ENCODE measurements around the gene UBAP2. TPM values are rescaled to one million over a fixed set of nuclear protein-coding genes. Genes with fewer than 3 reads are reported as not detected.
"Not testable (repeated sequence)": the region's sequence is repeated elsewhere in the genome, so short reads cannot be mapped to it uniquely, and the experiment has no call there.

Gene UBAP2
- total RNA-seq, 1 donor from 2014 or later: 11.9 TPM

DNA sequence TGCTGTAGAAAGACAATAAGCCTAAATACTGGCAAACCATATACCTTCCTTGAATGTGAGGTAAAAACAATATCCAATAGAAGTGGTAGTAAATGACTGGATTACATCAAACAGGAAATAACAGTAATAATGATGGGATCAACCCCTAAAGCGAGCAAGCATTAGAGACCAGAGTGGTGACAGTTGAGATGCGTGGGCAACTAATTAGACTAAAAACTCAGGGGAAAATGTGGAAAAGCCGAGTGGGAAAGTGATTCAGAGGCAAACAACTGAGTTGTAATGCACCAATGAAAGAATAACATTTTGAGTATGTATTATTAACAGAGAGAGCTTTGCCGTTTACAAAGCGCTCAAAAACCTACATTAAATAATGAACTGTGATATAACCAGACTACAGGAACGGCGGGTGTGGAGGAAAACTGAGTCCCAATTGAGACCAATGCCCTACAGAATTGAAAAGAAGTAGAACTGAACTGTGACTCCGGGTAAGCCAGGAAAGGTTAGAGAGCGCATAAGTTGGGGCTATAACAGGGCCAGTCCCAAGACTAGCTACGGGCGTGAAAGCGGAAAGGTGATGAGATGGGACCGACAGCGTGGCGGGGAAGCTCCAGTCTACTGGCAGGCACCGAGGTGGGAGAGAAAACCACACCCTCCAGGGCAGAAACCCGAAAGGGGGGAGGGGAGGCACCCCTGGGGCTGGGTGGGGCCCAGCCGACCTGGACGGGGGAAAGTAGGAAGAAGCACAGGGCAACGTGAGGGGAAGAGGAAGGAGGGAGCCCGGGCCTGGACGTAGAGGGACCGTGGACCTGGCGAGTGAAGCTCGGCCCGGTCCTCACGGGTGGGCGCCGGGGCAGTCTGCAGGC lies 592 bp downstream of the UBAP2 start:
- DNase-seq (ENCODE audit: low read depth in 2 of 2): peak in 1 of 2 donors; percentile 68

DNA sequence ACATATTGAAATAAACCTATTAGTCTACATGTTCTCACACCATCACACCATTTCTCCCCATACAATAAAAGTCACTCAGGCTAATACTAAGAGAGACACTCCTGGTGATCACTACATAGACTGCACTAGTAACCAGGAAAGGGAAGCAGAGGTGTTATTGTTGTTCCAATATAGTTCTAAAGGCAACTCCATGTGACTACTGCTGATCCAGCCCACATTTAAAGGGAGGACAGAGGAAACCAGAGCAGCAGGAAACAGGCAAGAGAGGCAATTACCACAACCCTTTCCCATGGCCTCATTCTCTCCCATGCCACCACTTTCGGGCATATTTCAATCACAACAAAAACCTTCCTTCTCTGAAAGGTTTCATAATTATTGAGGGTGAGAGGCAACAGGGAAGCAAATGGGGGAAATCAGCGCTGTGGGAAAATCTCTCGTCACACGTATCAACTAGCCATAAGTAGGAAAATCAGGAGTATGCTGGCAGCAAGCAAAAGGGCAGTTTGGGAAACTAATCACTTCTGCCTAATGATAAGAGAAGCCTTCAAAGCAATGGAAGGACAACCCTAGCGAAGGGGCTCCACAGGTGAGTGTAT lies 1.8 kb downstream of the UBAP2 start:
- peak; percentile 90 to 92 for DNase-seq (ENCODE audit: low read depth in 2 of 2)

DNA sequence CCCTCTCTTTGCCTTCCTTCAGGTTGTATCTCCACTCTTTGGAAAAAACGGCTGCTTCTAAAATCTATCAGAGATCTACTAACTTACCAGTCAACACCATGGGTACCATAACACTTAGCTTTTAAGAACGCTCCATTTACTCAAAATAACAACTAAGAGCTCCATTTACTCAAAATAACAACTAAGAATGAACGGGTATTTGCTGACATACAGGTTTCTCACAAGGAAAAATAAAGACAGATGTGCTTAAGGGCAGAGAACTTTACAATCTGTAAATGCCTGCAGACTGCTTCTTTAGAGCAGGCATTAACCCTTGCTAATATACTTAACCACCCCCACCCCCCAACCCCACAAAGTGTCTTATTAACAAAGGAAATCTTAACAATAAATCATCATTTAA lies 2.8 kb downstream of the UBAP2 start:
- DNase-seq (ENCODE audit: low read depth in 2 of 2): no peak

DNA sequence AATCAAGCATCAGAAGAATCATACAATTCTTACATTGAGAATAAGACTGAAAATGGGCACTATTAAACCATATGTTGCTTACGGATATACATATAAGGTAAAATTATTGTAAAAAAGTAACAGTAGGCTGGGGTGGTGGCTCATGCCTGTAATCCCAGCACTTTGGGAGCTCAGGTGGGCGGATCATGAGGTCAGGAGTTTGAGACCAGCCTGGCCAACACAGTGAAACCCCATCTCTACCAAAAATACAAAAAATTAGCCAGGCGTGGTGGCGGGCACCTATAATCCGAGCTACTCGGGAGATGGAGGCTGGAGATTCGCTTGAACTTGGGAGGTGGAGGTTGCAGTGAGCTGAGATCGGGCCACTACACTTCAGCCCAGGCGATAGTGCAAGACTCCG lies 6.6 kb downstream of the UBAP2 start:
- DNase-seq (ENCODE audit: low read depth in 2 of 2): not testable (repeated sequence)

DNA sequence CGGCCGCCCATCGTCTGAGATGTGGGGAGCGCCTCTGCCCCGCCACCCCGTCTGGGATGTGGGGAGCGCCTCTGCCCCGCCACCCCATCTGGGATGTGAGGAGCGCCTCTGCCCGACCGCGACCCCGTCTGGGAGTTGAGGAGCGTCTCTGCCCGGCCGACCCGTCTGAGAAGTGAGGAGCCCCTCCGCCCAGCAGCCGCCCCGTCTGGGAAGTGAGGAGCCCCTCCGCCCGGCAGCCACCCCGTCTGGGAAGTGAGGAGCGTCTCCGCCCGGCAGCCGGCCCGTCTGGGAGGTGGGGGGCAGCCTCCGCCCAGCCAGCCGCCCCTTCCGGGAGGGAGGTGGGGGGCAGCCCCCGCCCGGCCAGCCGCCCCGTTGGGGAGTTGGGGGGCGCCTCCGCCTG lies 9.8 kb downstream of the UBAP2 start:
- DNase-seq (ENCODE audit: low read depth in 2 of 2): not testable (repeated sequence)

DNA sequence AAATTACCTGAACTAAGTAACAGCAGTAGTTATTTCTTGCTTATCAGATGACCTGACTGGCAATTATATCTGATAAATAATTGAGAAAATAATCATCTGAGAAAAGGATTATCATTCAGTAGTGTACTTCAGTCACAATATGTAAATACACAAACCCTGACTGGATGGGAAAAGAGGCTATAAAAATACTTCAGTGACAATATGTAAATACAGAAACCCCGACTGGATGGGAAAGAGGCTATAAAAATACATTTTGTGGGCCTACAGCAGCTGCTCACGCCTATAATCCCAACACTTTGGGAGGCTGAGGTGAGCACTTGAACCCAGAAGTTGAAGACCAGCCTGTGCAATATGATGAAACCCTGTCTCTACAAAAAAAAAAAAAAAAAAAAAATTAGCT lies 11.1 kb downstream of the UBAP2 start:
- DNase-seq (ENCODE audit: low read depth in 2 of 2): no peak

DNA sequence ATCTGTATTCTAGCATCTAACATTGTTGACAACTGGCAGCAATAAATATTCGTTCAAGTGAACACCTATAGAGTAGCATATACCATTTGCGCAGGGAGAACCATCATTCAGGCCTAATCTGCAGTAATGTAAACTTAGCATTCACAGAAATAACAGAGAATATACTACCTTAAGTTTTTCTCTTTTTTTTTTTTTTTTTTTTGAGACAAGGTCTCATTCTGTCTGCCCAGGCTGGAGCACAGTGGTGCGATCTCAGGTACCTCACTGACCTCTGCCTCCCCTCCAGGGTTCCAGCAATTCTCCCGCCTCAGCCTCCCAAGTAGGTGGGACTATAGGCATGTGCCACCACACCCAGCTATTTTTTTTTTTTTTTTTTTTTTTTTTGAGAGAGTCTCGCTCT lies 12.1 kb downstream of the UBAP2 start:
- no peak for DNase-seq (ENCODE audit: low read depth in 2 of 2)

DNA sequence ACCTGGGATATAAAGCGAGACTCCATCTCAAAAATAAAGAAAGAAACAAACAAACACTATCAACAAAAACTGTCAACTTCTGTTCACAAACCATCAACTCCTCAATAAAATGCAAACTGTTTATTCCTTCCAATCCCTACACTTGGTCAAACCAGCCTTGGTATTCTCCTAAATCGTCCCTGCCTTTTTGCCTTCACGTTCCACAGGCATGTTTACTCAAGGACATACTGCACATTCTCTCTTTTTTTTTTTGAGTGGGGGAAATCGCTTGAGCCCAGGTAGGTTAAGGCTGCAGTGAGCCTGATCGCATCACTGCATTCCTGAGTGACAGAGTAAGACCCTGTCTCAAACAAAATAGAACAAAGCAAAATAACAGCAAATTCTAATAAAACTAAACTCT lies 13.0 kb downstream of the UBAP2 start:
- no peak for DNase-seq (ENCODE audit: low read depth in 2 of 2)

DNA sequence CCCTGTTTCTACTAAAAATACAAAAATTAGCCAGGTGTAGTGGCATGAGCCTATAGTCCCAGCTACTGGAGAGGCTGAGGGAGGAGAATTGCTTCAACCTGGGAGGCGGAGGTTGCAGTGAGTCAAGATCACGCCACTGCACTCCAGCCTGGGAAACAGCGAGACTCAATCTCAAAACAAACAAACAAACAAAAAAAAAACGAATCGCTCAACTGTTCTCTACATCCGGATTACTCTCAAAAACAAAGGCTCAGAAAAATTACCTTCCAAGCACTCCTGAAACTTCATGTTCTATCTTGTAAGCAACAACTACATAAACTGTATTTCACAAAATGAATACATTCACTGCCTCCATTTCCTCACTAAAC lies 14.0 kb downstream of the UBAP2 start:
- peak in 1 of 2 donors; percentile 21 for DNase-seq (ENCODE audit: low read depth in 2 of 2)

DNA sequence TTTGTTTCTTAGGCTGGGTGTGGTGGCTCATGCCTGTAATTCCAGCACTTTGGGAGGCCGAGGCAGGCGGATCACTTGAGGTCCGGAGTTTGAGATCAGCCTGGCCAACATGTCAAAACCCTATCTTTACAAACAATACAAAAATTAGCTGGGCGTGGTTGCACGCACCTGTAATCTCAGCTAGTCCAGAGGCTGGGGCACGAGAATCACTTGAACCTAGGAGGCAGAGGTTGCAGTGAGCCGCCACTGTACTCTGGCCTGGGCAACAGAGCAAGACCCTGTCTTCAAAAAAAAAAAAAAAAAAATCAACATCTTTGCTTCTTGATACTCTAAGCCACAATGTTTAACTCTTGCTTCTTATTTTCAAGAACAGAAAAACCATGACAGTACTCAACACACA lies 16.1 kb downstream of the UBAP2 start:
- no peak for DNase-seq (ENCODE audit: low read depth in 2 of 2)

DNA sequence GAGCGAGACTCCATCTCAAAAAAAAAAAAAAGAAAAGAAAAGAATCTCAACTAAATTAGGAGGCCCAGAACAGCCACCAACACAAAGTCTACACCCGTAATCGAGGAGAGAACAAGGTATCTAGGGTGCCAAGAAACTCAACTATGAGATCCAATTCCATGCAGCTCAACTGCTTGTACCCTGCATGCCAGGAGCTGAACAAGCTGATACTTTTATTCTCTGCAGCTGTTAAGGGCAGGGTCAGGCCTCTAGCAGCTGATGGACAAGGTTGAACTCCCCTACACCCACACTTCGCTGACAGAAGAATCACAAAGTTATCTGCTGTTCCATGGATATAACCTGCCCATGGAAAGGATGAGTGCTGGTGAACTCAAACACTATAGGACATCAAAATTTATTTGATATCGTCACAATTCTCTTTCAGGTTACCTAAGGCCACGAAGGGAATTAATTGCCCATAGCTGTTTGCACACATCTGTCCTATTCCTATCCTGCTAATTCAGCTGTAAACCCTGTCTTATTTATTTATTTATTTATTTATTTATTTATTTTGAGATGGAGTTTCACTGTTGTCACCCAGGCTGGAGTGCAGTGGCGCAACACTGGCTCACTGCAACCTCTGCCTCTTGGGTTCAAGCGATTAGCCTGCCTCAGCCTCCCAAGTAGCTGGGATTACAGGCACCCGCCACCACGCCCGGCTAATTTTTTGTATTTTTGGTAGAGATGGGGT lies 20.7 kb downstream of the UBAP2 start:
- DNase-seq (ENCODE audit: low read depth in 2 of 2): no peak

DNA sequence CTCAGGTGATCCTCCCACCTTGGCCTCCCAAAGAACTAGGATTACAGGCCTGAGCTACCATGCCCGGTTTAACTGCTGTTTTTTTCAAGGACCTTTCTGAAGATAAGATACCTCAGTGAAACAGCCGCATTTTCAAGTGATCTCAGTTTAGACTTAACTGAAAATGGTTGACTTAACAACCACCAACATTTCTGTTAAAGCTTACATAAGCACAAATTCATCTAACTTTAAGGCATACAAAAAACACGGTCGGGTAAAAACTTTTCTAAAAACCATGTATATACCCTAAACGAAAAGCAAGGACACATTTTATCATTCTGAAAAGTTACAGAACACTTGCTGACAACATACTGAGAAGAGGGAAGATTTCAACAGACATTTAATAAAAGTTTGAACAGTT lies 22.9 kb downstream of the UBAP2 start:
- no peak for DNase-seq (ENCODE audit: low read depth in 2 of 2)

DNA sequence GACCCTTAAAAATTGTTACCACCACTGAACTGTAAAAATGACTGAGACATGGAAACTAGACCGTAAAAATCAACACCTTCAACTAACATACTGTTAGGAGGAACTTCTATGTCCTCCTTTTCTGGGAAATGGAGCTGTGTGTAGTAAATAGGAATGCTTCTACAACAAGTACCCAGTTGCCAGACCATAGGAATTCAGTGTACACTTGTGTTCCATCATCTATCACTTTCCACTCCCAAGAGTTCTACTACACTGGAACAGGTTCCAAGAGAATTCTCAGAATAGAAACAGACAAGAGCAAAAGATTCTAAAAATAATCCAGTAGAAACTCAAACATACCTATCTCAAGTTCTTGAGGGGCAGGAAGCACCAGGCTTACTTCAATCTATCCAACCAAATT lies 23.6 kb downstream of the UBAP2 start:
- DNase-seq (ENCODE audit: low read depth in 2 of 2): no peak

DNA sequence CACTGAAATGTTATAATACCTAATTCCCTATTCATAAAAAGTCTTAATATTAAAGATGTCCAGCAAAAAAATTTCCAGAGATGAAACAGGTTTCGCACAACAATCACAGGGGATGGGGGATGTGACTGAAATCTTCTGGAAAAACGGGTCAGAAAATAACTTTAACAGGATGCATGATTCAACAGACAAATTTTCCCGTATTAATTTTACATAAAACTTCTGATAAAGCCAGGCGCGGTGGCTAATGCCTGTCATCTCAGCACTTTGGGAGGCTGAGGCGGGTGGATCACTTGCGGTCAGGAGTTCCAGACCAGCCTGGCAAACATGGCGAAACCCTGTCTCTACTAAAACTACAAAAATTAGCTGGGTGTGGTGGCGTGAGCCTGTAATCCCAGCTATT lies 24.2 kb downstream of the UBAP2 start:
- peak; percentile 53 to 73 for DNase-seq (ENCODE audit: low read depth in 2 of 2)

DNA sequence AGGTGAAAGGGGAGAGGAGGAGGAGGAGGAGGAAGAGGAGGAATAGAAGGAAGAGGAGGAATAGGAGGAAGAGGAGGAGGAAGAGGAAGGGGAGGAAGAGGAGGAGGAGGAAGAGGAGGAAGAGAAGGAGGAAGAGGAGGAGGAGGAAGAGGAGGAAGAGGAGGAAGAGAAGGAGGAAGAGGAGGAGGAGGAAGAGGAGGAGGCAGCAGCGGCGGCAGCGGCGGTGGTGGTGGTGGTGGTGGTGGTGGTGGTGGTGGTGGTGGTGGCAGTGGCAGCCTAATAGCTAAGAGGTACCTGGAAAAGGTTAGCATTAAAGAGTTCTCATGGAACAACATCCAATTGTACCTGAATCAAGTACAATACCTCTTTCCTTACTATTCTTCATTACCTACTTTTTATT lies 32.5 kb downstream of the UBAP2 start:
- DNase-seq (ENCODE audit: low read depth in 2 of 2): no peak

DNA sequence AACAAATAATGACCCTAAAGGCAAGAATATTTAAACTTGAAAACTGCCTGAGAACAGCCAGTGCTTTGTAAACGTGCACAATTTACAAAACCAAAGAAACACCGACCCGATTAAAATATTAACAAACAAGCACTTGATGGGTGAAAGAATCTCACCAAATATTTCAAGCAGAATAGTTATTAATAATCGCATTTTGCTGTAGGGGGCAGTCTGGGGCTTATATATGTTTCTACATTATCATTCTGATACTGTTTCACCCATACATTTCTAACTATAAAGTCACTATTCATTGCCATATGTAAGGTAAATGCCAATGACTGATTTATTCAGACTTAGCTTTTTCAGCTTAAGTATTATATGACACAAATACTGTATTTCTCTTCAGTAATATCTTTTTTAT lies 37.7 kb downstream of the UBAP2 start:
- DNase-seq (ENCODE audit: low read depth in 2 of 2): peak; percentile 18 to 23

DNA sequence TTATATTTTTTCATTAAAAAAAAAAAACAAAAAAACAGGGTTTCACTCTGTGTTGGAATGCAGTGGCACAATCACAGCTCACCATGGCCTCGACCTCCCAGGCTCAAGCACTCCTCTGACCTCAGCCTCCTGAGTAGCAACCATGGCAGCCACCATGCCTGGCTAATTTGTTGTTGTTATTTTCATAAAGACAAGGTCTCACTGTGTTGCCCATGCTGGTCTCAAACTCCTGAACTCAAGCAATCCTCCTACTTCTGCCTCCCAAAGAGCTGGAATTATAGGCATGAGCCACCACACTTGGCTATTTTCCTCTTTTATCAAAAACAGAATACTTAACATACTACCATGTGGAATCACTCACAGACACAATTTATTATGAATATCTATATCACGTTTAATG lies 46.7 kb downstream of the UBAP2 start:
- DNase-seq (ENCODE audit: low read depth in 2 of 2): no peak

DNA sequence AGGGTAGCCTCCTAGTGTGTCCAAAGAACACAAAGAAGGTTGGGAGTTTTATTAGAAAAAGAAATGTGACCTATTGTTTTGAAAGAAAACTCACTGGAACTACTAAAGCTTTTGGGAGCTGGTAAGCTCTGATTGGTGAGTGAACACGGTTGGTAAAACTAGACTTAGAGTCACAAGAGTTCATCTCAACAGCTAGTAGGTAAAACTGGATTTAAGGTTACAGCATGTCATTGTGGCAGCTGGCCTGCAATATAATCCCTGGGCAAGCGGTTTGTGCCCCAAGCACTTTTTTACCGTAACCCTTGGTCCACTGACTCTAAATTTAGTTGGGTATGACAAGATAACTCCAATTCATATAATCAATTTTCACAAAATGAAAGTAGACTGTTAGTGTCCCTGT lies 47.4 kb downstream of the UBAP2 start:
- no peak for DNase-seq (ENCODE audit: low read depth in 2 of 2)

DNA sequence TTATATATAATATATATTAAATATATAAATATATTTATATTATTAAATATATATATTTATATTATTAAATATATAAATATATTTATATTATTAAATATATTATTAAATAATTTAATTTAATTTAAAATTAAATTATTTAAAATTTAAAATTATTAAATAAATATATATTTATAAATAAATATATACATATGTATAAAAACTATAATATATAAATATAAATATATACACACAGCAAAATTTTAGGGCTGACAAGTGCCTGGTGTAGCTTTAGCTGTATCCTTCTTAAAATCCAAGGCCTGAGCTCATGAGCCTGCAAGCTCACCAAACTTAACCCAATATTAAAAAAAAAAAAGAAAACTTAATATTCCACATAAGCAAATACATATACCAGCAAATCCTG lies 53.2 kb downstream of the UBAP2 start:
- no peak for DNase-seq (ENCODE audit: low read depth in 2 of 2)

DNA sequence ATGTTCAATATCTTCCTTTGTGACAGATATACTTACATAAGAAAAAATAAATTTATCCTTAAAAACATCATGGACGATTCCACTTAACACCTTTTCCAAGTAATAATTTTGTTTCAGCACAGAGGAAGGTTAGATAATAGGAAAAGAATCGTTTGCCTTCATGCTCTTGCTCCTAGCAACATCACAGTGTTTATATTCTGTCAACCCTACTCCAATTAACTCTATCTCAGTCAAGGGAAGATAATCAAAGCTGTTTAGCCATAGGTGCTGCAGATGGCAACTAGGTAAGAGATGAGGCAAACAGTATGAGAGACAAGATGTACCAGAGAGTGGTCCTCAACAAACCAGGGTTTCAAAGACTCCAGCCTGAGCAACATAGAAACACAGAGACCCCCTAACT lies 55.6 kb downstream of the UBAP2 start:
- no peak for DNase-seq (ENCODE audit: low read depth in 2 of 2)

DNA sequence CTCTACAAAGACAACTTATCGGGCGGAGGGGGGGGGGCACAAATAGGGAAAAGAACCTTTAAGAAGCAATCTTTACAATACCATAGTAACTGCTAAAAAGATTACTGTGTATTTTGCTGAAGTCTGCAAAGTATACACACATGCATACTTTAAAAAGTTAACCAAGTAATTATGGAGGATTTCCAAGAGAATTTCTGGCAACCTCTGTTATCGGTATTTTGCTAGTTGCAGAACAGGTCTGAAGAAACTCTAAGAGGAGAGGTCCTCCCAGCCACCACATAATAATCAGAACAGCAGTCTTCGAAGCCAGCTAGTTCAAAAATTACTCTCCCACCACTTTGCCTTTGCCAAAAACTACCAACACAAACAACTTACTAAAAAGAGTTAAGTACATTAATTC lies 56.1 kb downstream of the UBAP2 start:
- DNase-seq (ENCODE audit: low read depth in 2 of 2): no peak

DNA sequence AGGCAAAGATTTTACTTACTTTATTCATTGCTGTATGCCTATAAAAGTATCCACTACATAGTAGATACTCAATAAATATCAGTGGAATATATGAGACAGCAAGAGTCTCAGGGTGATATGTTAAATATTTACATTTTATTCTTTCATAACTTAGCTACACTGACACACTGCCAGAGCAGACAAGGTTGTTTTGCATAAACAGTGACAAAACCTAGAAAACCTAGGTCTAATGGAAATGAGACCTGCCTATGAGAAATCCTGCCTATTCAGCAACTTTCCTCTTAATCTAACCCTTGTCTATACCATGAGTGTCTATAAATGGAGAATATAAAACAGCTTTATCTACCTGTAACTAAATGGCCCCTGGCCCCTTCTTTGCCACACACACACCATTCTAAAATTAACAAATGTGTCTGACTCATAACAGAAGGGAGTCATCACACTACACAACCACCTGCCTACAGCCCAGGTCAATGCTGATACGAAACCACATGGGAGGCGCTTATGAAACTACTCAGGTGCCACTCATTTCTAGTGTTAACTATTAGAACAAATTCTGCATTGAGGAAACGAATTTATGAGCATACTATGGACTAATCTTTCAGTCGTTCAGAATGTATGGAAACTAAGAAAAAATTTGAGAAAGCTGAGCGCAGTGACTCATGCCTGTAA lies 60.3 kb downstream of the UBAP2 start:
- no peak for DNase-seq (ENCODE audit: low read depth in 2 of 2)

Measured in dermis microvascular lymphatic vessel endothelial cell (primary cell).